Skin of body (tissue), 2 donors: ENCODE data around the gene HAT1. TPM values are rescaled to one million over a fixed set of nuclear protein-coding genes. Genes with fewer than 3 reads are reported as not detected.
"Not testable (repeated sequence)": the region's sequence is repeated elsewhere in the genome, so short reads cannot be mapped to it uniquely, and the experiment has no call there.

ENCODE experiments used
- DNase-seq: peaks from one replicate; lab custom pipeline; 2025; lab: John Stamatoyannopoulos, UW
- total RNA-seq: library from RNA; depleted of rRNA; stranded (reverse); fragments of >200 nt; gene quantifications from one replicate; pipeline ENCODE4 v1.2.3, GENCODE V29; 2014

HAT1 gene
- total RNA-seq = 44.2 TPM

GRCh38 chr2:171922230-171923022 is at the start of gene HAT1:
Gene HAT1, plus strand, starts transcription at chr2:171922461. Its CDS starts 40 bp downstream, at chr2:171922501.
- peak; percentile 98 for DNase-seq

GRCh38 chr2:171874517-171874916 is 47.7 kb upstream of the HAT1 start:
- no peak for DNase-seq

- DNase-seq = no peak
Measured at GRCh38 chr2:171874963-171875362, 47.3 kb upstream of the HAT1 start.

GRCh38 chr2:171878481-171878993 is 43.7 kb upstream of the HAT1 start:
- DNase-seq = peak; percentile 12

- DNase-seq = no peak
Measured at GRCh38 chr2:171879865-171880264, 42.4 kb upstream of the HAT1 start.

GRCh38 chr2:171880774-171881173 is 41.5 kb upstream of the HAT1 start:
- DNase-seq = no peak

- no peak for DNase-seq
Measured at GRCh38 chr2:171882089-171882769, 40.0 kb upstream of the HAT1 start.

GRCh38 chr2:171883275-171883893 is 38.9 kb upstream of the HAT1 start:
- DNase-seq = no peak

GRCh38 chr2:171889333-171889732 is 32.9 kb upstream of the HAT1 start:
- DNase-seq = no peak

- no peak for DNase-seq
Measured at GRCh38 chr2:171889808-171890207, 32.5 kb upstream of the HAT1 start.

- DNase-seq = no peak
Measured at GRCh38 chr2:171893196-171893823, 29.0 kb upstream of the HAT1 start.

GRCh38 chr2:171893824-171894611 is 28.2 kb upstream of the HAT1 start, which contains the start of gene SLC25A12:
Gene SLC25A12, minus strand, starts transcription at chr2:171894244. Its CDS starts 30 bp downstream, at chr2:171894214.
- DNase-seq = peak; percentile 73

GRCh38 chr2:171894612-171894947 is 27.7 kb upstream of the HAT1 start:
- peak; percentile 50 for DNase-seq

GRCh38 chr2:171895786-171896185 is 26.5 kb upstream of the HAT1 start:
- no peak for DNase-seq

- DNase-seq = not testable (repeated sequence)
Measured at GRCh38 chr2:171899623-171900282, 22.5 kb upstream of the HAT1 start.

- no peak for DNase-seq
Measured at GRCh38 chr2:171902840-171903420, 19.3 kb upstream of the HAT1 start.

- no peak for DNase-seq
Measured at GRCh38 chr2:171908235-171908634, 14.0 kb upstream of the HAT1 start.

- no peak for DNase-seq
Measured at GRCh38 chr2:171909266-171909665, 13.0 kb upstream of the HAT1 start.

GRCh38 chr2:171910494-171910893 is 11.8 kb upstream of the HAT1 start:
- no peak for DNase-seq

GRCh38 chr2:171913517-171913916 is 8.7 kb upstream of the HAT1 start:
- no peak for DNase-seq
